GM21526 (cell line): ENCODE measurements around the gene ABHD8.

Experiments used
- ATAC-seq: cut with Tn5 transposase; IDR thresholded peaks from one replicate; pipeline ENCODE4 v1.9.1; 2021; ENCODE audit warnings: moderate library complexity; ENCODE audit not compliant: unreplicated experiment, low FRiP score

Gene ABHD8

DNA sequence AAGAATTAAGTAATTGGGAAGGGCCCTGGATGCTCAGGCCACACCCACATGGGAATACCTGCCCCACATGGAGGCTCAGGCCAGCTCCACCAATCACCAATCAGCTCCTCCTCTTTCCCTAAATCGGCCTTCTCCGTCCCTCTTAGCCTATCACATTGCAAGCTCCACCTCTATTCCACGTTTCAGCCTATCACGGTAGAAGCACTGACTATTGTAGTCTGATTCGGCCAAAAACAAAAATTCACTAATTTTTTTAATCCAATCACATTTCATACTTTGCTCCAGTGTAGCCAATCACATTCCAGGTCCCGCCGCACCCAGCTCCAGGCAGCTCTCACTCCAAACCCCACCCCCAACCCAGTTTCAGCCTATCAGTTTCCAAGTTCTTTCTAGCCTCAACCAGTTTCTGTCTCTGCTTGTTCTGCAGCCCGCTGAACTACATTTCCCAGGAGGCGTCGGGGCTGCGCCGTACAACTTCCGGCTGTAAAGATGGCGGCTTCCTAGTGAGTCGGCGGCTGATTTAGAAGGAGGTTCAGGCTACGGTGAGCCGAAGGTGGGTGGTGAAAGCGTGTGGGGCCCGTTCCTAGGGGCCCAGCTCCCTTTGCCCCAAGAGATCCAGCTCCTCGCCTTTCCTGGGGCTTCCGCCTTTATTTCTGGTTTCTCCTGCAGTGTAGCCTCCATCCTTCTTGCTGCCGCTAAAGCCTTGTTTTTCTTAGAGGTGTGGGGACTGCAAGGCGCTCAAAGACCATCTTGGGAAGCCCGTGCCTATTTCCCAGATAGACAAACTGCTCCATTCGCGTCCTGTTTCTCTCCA is 36.0 kb downstream of the ABHD8 start, which contains the start of gene BABAM1:
Gene BABAM1 (plus strand): TSS at position 469 of the 814 bp plus-strand sequence. CDS start 1,364 bp downstream, outside the sequence.
- peak; percentile 85 for ATAC-seq

DNA sequence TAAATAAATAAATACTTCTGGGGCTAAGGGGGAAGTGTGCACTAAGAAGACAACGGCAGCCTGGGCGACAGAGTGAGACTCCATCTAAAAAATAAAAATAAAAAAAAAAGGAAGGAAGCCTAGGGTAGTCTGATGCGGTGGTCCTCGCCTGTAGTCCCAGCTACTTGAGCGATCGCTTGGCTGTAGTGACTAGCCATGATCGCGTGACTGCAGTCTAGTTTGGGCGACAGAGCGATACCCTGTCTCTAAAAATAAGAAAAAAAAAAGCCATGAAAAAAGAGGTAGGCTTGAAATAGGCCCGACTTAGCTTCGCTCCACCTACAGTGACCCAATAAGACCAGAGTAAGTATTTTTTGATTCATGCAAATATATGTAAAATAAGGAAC is 36.6 kb downstream of the ABHD8 start:
- no peak for ATAC-seq

DNA sequence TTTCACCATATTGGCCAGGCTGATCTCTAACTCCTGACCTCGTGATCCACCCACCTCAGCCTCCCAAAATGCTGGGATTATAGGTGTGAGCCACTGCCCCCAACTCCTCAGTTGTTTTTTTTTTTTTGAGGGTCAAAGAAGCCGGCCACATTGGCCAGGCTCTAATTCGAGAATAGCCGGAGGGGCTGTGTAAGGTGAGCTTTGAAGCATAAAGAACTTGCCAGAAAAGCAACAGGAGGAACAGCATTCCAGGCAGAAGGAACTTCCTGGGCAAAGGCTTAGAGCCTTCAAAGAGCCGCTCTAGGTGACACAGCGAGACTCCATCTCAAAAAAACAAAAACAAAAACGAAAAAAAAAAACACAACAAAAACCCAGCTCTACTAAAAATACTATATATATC is 37.2 kb downstream of the ABHD8 start:
- no peak for ATAC-seq

DNA sequence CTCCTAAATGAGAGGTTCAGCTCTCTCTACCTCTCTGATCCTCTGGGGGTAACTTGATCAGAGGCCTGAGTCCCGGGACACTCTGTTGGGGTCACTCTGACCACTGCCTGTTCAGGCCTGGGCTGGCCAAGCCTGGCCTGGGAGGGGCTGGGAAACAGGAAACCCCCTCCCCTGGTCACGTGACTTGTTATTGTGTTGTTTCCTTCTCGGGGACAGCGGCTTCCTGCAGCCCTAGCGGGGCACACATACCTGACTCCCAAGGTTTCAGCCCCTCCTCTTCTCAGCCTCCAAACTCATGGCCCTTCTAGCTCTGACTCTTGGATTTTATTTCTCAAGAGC is 38.6 kb downstream of the ABHD8 start, which contains the start of gene USHBP1:
Gene USHBP1 (minus strand): TSS at position 105 of the 339 bp plus-strand sequence. CDS start 446 bp downstream, outside the sequence.
- ATAC-seq, result no peak

DNA sequence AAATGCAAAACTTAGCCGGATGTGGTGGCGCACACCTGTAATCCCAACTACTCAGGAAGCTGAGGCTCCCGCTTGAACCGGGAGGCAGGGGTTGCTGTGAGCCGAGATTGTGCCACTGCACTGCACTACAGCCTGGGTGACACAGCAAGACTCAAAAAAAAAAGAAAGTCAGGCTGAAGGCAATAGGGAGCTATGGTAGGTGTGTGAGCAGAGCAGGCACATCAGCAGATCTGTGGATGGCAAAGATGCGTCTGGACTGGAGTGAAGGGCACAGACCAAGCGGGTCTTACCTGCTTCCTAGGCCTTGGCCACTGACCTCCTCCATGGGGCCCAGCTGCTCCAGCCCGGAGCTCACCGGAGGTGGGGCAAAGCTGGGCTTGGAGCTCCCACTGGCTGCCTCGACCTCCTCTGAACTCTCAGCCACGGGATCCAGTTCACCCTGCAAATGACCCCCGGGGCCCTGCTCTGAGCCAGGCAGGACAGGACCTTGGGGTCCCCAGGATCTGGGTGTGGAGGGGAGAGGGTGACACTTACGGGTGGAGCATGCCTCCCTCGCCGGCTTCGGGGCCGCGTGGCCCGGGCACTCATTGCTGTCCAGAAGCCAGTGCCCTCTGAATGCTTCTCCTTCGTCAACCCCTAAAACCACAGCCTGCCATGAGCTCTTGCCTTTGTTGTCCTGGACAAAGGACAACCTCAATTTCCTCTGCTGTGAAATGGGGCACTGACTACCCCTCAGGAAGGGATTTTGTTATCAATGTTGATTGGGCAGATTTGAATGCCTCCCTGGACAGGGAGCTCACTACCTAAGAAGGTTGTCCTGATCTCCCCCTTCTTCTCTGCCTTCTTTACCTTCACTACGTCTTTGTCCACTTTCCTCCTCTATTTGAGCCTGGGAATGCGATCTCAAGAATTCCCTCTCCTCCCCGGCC is 39.2 kb downstream of the ABHD8 start:
- ATAC-seq, result no peak

DNA sequence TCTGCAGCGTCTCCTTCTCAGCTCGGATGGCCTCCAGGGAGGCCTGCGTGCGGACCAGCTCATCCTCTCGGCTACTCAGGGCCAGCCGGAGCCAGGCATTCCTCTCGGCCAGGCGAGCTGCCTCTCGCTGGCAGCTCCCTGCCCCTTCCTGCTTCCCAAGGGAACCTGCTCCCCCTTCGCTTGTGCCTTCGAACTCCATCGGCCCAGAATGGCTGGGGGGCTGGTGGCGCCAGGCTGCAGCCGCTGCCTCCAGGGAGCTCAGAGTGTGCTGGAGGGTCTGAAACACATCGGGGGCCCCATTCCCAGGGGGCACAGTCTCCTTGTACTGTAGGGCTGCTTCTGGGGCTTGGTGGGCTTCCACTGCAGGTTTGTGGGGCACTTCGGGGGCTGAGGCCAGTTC is 40.7 kb downstream of the ABHD8 start:
- ATAC-seq, result no peak

DNA sequence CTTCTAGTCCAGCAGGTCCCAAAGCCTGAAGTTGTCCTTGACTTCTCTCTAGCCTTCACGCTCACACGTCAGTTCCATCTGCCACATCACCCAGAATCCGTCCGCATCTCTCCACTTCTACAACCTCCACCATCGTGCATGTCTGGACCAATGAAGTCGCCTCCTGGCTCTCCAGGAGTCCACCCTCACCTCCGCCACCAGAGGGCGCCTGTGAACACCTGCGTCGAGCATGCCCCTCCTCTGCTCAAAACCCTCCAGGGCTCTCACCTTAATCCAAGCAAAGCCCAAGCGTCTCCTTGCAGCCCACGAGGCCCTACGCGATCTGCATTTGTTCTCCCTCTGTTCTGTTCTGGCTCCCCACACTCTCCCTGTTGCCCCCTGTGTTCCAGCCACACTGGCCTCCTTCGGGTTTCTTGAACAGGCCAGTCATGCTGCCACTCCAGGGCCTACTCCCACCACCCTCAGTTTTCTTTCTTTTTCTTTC is 42.3 kb downstream of the ABHD8 start:
- no peak for ATAC-seq

DNA sequence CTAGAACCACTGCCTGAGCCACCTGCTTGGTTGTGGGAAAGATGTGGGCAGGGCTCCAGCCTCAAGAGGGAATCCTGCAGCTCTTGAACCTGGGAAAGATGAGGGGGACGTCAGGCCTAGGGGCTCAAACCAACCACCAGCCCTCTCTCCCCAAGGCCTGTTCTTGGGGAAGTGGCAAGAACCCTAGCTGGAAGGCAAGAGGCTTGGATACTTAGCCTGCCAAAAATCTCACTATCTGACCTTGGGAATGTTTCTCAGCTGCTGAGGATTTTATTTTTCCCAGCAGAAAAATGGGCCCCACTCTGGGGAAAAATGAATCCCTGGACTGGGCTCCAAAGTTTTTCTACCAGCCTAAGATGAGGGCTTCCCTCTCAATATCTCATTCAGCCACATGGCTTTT is 43.3 kb downstream of the ABHD8 start:
- no peak for ATAC-seq

DNA sequence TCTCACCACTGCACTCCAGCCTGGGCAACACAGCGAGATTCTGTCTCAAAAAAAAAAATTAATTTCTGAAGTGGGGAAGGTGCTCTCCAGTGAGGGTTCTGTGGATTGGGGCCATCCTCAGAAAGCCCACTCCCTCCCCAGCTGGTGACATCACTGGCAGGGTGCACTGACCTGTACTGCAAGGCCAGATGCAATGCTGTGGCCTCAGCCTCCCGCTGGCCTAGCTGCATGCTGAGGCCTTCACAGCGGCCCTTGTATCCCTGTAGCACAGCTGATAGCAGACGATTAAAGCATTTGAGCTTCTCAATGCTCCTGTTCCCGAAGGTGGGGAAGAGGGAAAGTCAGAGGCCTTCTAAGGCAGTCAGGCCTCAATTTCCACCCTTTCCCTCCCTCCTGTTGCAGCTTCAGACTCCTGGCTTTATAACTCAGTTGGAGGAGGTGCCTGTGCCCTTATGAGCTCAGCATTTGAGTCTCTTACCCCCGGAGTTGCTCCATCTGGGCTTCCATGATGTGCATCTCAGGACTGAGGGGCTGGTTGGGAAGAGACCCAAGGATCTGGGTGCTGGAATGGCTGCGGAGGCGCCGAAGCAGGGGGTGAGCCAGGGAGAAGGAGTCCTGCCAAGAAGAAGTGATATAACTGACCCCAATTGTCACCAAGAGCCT is 44.0 kb downstream of the ABHD8 start:
- no peak for ATAC-seq

DNA sequence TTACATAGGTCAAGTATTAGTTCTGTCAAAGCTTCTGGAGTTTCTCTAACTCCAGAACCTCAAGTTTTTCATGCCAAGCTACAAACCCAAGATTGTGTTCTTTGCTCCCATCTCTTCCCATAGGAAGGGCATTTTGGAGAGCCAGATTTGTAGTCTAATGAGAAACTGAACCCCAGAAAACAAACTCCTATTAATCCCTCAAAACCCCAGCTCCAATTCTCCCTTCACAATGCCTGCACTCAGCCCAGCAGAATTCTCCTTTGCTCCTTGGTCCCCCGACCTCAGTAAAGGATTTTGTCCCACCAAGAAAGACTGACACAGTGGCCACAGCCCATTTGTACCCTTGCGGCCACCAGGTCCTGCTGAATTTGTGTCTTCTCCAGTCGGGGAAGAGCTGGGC is 47.1 kb downstream of the ABHD8 start:
- no peak for ATAC-seq

DNA sequence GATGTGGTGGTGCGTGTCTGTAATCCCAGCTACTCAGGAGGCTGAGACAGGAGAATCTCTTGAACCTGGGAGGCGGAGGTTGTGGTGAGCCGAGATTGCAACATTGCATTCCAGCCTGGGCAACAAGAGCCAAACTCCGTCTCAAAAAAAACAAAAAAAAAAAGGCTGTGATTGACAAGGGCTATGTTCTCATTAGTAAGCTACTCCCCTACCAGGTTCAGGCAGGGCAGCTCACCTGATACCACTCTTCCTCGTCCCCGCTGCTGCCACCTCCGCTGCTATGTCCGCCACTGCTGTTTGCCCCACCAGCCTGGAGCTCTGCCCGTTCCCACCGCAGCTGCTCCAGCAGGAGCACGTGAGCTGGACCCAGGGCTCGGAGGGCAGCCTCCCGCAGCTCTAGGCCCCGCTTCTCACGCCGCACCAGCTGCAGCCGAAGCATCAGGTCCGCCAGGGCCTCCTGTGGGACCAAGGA is 48.0 kb downstream of the ABHD8 start:
- ATAC-seq, result no peak

DNA sequence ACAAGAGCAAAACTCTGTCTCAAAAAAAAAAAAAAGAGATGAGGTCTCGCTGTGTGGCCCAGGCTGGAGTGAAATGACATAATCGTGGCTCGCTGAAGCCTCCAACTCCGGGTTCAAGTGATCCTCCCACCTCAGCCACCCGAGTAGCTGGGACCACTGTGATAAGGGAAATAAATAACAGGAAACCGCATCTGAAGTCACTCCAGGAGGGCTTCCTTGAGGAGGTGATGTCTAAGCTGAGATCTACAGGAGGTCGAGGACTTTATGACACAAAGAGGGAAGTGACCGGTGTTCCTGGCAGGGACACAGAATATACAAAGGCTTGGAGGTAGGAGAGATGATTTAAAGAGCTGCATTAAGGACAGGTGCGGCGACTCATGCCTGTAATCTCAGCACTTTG is 48.6 kb downstream of the ABHD8 start:
- no peak for ATAC-seq

DNA sequence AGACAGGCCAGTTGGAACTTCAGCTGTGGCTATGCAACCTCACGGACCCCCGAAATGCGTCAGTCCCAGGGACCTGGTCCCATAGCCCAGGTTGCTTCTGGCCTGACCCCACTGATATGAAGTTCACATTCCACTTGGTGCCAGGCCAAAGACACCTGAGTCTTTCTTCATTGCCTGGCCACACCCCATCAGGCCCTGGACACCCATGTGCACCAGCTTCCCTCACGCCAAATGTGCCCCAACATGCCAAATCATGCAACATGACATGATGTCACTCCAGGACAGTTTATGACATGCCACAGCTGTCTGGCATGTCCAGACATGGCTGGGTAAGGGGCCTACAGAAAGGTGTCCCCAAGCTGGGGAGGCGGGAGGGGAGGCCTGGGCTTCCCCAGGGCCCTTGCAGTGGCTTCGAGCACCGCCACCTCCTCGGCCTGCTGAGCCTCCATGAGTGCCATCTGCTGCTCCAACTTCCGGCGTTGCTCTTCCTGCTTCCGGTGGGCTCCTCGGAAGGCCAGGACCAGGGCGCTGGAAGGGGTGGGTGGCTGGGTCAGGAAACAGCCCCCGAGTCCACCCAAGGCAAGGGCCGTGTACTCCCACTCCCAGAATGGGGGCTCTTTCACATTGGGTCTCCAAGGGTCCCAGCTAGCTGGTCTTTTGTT is 53.2 kb downstream of the ABHD8 start:
- ATAC-seq, result no peak

DNA sequence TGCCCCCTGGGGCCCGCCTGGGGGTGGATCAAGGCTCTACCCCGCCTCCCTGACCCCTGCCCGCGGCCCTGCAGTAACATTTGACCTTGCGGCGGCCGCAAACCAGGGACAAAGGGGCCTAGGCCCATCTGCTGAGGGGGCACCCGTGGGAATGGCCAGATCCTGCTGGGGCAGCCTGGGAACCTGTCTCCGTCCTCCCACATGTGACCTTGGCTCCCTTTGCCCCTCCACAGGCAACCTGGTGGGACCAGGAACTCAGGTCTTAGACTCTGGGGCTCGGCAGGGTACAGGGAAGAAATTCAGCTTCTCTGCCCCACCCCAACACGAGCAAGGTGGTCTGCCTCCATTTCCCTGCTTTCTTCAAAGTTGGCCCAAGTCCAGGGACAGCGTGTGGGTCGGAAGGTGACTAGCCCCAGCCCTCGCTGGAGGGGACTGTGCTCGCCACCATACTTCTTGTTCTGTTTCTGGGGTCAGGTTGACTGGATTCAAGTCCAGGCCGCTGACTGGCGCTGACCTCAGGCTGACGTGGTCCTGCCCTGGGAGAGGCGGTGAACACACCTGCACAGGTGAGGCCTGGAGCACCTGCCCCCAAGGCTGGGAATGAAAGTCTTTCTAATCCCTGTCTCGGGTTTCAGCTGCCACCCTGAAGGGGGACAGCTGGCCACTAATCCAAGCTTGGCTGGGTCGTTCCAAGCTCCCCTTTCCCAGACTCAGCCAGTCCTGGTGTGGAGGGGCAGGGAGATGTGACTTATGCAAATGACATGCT is 55.0 kb downstream of the ABHD8 start:
- ATAC-seq, result no peak

DNA sequence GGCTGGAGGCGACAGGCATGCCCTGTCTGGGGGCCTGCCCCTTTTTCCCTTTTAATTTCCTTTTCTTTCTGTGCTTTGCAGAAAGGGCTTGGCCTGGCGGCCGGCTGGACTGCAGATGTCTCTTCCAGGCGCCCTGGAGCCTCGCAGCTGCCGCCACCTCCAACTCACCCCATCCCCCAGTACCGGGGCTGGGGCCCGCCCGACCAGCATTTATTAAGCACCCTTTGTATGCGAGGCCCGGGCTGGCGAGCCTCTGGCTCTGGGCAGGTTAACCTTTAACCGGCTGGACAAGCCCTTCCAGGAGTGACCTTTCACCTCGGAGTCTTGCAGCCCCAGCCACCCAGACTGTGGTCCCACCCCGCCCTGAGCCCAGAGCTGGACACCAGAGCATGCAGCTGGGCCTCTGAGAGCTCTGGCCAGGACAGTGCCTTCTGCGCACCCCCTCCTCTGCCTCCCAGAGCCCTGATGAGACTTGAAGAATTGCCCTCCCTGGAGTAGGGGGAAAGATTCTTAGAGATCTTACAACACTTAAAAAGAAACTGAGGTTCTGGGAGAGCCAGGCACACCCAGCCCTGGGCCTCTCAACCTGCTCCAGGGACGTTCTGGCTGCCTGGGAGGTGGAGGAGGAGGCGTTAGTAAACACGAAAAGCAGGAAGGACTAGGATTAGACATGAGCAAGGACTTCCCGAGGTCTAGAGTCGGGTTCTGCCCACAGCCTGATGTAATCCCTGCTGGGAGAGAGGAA is 56.4 kb downstream of the ABHD8 start:
- ATAC-seq, result no peak

DNA sequence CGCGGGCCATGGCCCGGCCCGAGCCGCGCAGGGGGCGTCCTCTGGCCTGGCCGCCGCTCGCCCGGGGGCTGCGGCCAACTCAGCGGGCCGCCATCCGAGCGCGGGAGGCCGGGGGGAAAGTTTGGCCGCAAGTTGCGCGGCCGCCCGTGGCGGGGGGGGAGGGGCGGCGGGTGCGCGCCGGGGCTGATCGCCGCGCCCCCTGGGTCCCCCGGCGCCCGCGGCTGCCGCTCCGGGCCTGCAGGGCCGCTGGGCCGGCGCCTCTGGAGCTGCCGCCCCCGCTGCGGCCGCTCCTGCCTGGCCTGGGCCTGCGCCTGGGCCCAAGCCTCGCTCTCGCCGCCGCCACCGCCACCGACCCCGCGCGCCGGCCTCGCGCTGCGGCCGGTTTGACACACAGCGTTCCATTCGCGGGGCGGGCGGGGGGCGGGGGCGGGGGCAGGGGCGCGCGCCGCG is 57.7 kb downstream of the ABHD8 start, which contains the start of gene NR2F6:
Gene NR2F6 (minus strand): TSS at position 385 of the 450 bp plus-strand sequence. CDS start 699 bp downstream, outside the sequence.
- ATAC-seq, result peak; percentile 21

DNA sequence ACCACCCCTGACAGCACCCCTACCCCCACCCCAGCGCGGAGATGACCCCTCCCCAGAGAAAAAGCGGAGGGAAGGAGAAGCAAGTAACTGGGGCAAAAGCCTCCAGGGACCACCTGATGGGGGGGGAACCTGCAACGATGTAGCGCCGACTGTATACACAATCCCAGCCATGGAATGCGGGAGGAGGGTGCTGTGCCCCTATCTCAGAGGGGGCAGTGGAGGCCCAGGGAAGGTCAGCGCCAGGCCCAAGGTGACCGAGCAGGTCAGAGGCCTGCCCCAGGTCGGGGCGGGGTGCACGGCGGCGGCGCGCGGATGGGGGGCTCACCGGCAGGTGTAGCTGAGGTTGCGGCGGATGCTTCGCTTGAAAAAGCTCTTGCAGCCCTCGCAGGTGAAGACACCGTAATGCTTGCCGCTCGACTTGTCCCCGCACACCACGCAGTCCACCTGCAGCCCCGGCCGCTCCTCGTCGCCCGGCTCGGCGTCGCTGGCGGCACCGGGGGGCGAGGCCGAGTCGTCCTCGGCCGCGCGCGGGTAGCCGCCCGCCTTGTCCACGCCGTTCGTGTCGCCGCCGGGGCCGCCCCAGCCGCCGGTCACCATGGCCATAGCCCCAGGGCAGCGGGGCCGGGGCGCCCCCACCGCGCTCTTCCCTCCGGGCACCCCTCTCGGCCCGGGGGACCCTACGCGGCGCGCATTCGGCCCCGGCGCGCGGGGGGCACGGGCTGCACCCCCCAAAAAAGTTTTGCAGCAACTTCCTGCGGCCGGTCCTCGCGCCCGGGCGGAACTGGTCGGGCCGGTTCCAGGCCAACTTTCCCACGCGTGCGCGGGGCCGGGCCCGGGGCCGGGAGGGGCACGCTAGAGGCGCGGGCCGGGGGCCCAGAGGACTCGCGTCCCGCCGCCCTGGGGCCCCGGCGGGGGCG is 58.3 kb downstream of the ABHD8 start:
- no peak for ATAC-seq
